Progenitor cell of endocrine pancreas (in vitro differentiated cells): ENCODE results near the gene ESYT2. TPM values are rescaled to one million over a fixed set of nuclear protein-coding genes. Genes with fewer than 3 reads are reported as not detected.

Experiments used
- DNase-seq: peaks from one replicate; pipeline ENCODE4 v3.0.0; 2021; ENCODE audit warnings: low spot score; ENCODE audit not compliant: unreplicated experiment
- H3K27ac Mint-ChIP-seq: 2 replicates; pipeline ENCODE4 v1.8.0; 2021; ENCODE audit warnings: mild to moderate bottlenecking, moderate library complexity, mixed read lengths
- H3K27me3 Mint-ChIP-seq: 2 replicates; pipeline ENCODE4 v1.8.0; 2021; ENCODE audit warnings: mixed read lengths
- H3K36me3 Mint-ChIP-seq: 2 replicates; pipeline ENCODE4 v1.8.0; 2022; ENCODE audit warnings: mixed read lengths; ENCODE audit not compliant: insufficient read depth
- H3K4me1 Mint-ChIP-seq: 2 replicates; pipeline ENCODE4 v1.8.0; 2021; ENCODE audit warnings: low read depth, mixed read lengths
- H3K4me3 Mint-ChIP-seq: 2 replicates; pipeline ENCODE4 v1.8.0; 2021; ENCODE audit warnings: low read depth, mild to moderate bottlenecking, moderate library complexity, mixed read lengths
- H3K9me3 Mint-ChIP-seq: 2 replicates; pipeline ENCODE4 v1.8.0; 2021; ENCODE audit warnings: low read depth, mixed read lengths
- total RNA-seq: library from RNA; stranded (reverse); gene quantifications from 2 replicates; pipeline ENCODE4 v1.2.1, GENCODE V29; 2021
- TF ChIP-seq, protein P1 (sequence below): fragments of 200-600 bp; sonication (generic); IDR thresholded peaks from one replicate; pipeline ENCODE4 v1.5.0; 2021; ENCODE audit warnings: antibody characterized with exemption, mild to moderate bottlenecking; ENCODE audit not compliant: unreplicated experiment

The ESYT2 gene
- total RNA-seq, 1 donor from 2014 or later = 29.4 TPM

DNA sequence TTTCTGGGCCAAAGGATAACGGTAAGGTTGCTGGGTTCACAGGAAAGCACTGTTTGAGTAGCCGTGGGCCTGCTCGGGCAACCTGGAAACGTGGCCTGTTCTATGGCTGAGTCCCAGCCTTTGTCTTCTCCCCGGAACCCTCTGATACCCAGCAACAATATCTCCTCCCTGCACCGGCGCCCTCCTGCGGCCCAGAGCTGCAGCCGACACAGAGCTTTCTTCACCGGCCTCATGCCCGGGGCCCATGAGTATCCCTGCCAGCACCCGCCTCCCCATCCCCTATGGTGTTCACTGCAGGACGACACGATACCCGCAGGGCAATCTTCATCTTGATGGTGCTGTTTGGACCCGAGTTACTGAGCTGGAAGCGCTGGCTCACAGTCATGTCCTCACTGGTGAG lies 86.1 kb downstream of the ESYT2 start:
- TF ChIP-seq, protein P1, sequence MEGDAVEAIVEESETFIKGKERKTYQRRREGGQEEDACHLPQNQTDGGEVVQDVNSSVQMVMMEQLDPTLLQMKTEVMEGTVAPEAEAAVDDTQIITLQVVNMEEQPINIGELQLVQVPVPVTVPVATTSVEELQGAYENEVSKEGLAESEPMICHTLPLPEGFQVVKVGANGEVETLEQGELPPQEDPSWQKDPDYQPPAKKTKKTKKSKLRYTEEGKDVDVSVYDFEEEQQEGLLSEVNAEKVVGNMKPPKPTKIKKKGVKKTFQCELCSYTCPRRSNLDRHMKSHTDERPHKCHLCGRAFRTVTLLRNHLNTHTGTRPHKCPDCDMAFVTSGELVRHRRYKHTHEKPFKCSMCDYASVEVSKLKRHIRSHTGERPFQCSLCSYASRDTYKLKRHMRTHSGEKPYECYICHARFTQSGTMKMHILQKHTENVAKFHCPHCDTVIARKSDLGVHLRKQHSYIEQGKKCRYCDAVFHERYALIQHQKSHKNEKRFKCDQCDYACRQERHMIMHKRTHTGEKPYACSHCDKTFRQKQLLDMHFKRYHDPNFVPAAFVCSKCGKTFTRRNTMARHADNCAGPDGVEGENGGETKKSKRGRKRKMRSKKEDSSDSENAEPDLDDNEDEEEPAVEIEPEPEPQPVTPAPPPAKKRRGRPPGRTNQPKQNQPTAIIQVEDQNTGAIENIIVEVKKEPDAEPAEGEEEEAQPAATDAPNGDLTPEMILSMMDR = no peak
- no peaks in the 10 kb centered on the region for H3K9me3 Mint-ChIP-seq
- peaks cover 22% of the 10 kb centered on the region for H3K36me3 Mint-ChIP-seq
- no peak overlapping the region for H3K4me3 Mint-ChIP-seq
- no peaks in the 10 kb centered on the region for H3K27me3 Mint-ChIP-seq
- no peak overlapping the region for H3K27ac Mint-ChIP-seq
- no peaks in the 10 kb centered on the region for H3K4me1 Mint-ChIP-seq
- DNase-seq = no peak

DNA sequence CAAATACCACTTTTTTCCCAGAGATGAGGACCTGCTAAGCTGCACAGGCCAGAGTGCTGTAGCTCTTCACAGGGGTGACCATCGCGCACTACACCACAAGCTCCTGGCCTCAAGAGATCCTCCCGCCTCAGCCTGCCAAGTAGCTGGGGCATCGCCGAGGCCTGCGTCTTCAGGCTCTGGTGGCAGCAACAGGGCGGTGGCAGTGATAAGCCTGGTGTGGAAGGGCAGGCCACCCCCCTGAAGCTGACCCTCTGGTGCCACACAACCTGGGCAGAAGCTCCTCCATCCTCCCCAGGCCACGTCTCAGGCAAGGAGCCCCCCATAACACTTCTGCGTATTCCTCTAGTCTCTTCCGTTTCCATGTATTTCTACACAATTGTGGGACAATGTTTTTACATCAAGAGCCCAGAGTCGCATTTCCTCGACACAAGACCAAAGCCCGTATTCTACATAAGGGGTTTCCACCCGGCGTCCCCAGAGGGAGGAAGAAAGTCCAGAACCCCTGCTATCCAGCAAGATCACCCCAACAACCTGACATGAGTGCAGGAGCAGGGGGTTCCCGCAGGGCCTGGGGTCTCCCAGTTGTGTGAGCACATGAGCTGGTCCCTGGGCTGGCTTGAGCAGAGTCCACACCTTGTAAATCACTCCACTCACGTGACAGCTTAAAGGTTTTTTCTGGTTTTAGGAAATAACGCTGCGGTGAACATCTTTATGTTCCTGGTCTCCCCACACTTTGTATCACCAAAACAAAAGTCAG lies 87.1 kb downstream of the ESYT2 start:
- peaks cover 23% of the 10 kb centered on the region for H3K36me3 Mint-ChIP-seq
- no peak for DNase-seq
- no peaks in the 10 kb centered on the region for H3K9me3 Mint-ChIP-seq
- no peaks in the 10 kb centered on the region for H3K4me1 Mint-ChIP-seq
- H3K27me3 Mint-ChIP-seq = no peaks in the 10 kb centered on the region
- H3K27ac Mint-ChIP-seq = no peak overlapping the region
- H3K4me3 Mint-ChIP-seq = no peak overlapping the region
- TF ChIP-seq, protein P1 = no peak

DNA sequence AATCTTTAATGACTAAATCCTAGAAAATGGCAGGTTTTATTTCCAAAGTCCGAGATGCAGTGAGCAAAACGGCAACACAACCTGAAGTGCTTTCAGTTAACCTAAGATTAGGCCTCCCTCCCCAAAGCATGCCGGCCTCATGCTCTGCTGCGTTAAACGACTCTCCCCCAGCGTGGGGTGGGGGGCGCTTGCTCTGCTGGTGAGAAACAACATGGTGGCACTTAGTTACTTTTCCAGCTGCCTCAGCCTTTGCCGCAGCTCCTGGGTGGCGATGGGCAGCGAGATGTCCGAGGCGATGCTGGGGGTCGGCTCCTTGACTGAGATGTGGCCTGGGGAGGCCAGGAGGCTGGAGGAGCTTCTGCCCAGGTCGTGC lies 88.0 kb downstream of the ESYT2 start:
- no peak for DNase-seq
- H3K4me3 Mint-ChIP-seq = no peak overlapping the region
- TF ChIP-seq, protein P1 = no peak
- no peaks in the 10 kb centered on the region for H3K27me3 Mint-ChIP-seq
- no peaks in the 10 kb centered on the region for H3K4me1 Mint-ChIP-seq
- H3K36me3 Mint-ChIP-seq = peaks cover 21% of the 10 kb centered on the region
- no peak overlapping the region for H3K27ac Mint-ChIP-seq
- H3K9me3 Mint-ChIP-seq = no peaks in the 10 kb centered on the region

DNA sequence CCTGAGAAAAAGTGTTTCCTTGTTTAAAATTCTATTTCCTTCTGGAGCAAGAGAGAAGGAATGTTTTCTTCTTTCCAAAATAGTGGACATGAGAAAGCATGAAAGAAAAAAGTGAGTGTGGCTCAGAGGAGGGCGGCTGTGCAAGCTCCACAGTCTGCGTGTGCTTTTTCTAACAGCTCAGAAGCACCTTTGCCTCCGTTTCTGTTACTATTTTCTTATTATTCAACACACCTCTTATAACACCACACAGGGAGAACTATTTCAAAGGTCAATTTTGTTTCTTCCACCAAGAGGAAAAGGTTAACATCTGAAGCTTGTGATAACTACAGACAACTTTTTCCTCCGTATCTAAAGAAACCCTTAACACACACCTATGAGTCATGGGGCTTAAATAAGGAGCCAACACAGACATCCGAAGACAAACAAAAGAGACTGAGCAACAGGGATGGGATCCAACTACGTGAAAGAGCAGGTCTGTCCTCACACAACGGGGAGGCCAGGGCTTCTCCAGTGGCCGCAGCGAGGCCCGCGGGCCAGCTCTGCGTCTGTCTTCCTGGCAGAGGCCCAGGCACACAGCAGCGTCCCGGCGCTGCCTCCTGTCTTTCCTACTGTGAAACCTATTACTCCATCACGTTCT lies 88.5 kb downstream of the ESYT2 start:
- Mint-ChIP-seq H3K4me1 (no peaks in the 10 kb centered on the region), H3K9me3 (no peaks in the 10 kb centered on the region), H3K36me3 (peaks cover 21% of the 10 kb centered on the region), H3K27me3 (no peaks in the 10 kb centered on the region), H3K27ac (no peak overlapping the region), H3K4me3 (no peak overlapping the region)
- DNase-seq = no peak
- TF ChIP-seq, protein P1 = no peak

DNA sequence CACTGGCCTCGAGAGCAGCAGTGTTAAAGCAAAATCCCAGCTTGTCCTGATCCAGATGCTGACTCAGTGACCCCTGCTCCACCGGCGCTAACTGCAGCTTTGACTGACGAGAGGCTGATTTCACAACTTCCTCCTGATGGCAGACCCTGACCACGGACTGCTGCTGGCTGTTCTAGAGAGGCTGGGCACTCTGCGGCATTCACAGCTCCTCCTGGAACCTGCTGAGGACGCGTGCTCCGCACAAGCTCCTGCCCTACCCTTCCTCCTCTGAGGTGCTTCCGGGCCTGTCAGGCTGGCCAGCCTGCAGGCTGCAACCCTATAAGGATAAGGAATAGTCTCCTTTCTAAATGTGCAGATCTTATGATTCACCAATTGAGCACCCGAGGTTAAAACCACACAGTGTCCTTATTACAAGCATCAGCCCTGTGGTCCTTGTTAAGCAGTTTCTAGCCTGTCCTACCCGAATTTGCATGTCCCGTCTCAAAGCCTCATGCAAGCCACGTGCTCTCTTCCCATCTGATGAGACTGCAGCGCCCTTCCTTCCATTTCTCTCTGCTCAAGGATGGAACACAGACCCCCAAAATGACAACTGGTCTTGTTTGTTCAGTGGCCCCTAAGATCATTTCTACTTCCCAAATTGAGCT lies 89.2 kb downstream of the ESYT2 start:
- Mint-ChIP-seq H3K36me3 (peaks cover 19% of the 10 kb centered on the region), H3K27ac (no peak overlapping the region), H3K4me1 (no peaks in the 10 kb centered on the region), H3K4me3 (no peak overlapping the region), H3K27me3 (no peaks in the 10 kb centered on the region), H3K9me3 (no peaks in the 10 kb centered on the region)
- no peak for DNase-seq
- TF ChIP-seq, protein P1 = no peak
